HTERT RPE-1 (cell line): Measurements from ENCODE around the gene PAK1.
"Not testable (repeated sequence)": the region's sequence is repeated elsewhere in the genome, so short reads cannot be mapped to it uniquely, and the experiment has no call there.

Experiments
- in situ Hi-C: fragments of 300-500 bp; cut with MboI; formaldehyde crosslinking; loops from 4 replicates; pipeline ENCODE4 v1.14.3; 2020; ENCODE audit warnings: low sequenced_read_pairs

PAK1 gene

GRCh38 chr11:77407613-77408012 lies 66.3 kb downstream of the PAK1 start:
- in situ Hi-C loops: no loop called here

DNA sequence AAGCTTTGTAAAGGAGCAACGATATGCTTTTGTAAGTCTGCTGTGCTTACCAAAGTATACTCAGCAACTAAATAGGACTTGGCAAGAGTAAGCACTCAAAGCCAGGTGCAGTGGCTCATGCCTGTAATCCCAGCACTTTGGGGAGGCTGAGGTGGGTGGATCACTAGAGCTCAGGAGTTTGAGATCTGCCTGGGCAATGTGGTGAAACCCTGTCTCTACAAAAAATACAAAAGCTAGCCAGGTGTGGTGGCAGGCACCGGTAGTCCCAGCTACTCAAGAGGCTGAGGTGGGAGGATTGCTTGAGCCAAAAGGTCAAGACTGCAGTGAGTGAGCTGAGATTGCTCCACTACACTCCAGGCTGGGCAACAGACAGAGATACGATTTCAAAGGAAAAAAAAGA lies 67.5 kb downstream of the PAK1 start:
- in situ Hi-C loops: no loop called here

GRCh38 chr11:77403211-77403610 lies 70.7 kb downstream of the PAK1 start:
- in situ Hi-C loops: no loop called here

DNA sequence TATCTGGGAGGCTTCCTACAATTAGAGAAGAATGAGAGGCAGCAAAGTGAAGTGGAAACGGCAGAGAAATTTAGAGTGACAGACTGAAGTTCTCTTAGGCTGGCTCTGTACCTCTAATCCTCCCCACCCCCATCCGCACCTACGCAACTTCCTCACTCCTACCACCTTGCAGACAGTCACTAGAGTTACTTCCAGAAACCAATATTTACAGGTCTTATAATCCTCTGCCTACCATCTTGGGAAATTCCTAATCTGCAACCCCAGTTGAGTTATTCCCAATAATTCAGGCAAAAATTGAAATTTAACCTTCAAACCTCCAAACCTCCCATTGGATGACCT lies 71.7 kb downstream of the PAK1 start:
- in situ Hi-C loops: no loop called here

DNA sequence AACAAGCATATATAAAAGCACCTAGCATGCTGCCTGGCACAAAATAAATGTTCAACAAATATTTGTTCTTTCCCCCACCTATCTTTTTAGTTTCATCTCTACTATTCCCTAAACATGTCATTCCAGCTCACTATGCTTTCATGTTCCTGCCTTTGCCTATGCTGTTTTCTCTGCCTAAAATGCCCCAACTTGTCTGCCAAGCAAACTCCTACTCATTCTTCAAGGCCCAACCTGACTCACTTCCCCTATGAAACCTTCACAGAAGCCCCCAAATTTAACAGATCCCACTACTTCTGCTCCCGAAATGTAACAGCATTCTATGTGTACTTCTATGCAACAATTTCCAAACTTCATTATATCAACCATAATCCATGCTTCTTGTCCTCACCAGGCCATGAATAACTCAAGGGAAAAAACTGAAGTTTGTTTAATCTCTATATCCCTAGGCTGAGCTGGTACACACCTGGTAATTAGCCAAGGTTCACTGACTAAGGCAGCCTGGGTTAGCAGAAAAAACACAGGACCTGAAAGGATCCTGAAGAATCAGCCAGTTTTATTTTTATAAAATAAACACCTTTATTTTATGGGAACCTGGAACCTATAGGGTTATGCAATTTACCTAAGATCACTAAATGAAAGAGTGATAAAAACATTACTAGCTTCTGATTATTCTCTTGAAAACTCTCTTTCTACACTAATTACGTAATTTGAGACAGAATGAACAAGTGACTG lies 72.2 kb downstream of the PAK1 start:
- in situ Hi-C loops: no loop called here

DNA sequence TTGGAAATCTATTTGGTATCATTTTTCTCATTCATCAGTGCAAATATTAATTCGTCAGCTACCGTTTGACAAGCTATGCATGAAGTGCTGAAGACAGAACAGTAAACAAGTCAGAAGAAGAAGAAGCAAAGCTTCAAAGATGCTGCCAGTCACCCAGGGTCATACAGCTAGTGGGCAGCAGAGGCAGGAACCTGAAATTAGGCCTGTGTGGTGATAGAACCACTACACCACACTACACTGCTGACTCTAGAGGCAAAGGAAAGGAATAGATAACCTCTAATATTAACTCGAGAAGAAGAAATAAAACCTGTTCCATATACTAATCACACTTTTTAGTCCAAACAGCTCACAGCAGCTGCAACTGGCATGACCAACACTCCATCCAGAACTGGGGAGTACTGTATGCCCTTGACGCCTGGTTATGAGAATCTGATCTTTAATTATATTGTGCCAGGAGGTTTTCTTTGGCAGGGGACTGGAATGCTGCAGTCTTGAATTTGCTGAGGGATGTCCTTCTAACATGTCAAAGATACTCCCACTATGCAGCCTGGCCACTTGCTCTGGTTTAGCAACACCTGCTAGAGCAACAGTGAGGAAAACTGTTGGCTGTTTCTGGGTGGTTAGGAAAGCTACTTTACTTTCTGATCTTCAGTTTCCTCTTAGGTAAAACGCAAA lies 73.0 kb downstream of the PAK1 start:
- in situ Hi-C loops: no loop called here

DNA sequence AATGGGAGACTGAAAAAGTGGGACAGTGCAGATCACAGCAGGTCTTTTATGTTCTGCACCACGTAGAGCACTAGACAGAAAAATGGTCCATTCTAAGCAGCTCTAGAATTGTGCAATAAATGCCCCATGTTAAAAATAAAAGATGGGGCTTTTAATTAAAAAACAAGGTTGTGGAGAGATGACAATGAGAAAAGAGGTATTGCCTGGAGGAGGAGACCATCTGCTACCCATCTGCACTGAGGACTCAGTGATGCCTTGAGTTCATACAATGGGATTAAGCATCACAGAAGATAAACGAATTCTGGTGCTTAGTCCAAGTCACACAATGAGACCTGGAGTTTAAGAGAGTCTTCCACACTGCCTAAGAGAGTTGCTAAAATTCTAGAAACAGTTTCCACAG lies 73.6 kb downstream of the PAK1 start:
- in situ Hi-C loops: no loop called here

GRCh38 chr11:77397631-77398030 lies 76.3 kb downstream of the PAK1 start:
- in situ Hi-C loops: no loop called here

- in situ Hi-C loops: no loop called here
Observed at GRCh38 chr11:77396911-77397310, 77.0 kb downstream of the PAK1 start.

GRCh38 chr11:77396305-77396704 lies 77.6 kb downstream of the PAK1 start:
- in situ Hi-C loops: no loop called here

- in situ Hi-C loops: no loop called here
Observed at GRCh38 chr11:77395460-77396173, 78.3 kb downstream of the PAK1 start.

DNA sequence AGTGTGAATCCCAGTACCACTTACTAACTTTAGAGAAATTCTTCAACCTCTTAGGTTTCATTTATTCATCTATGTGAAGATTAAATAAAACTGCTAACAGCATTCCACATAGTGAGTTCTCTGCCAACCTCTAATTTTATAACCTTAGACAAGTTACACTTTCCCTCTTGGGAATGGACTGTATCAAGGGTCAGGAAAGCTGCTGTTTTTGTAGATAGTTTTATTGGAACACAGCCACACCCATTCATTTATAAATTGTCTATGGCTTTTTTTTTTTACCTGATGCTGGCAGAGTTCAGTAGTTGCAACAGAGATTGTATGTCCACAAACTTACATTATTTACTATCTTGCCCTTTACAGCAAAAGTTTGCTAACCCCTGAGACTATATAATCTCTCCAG lies 81.1 kb downstream of the PAK1 start:
- in situ Hi-C loops: no loop called here

DNA sequence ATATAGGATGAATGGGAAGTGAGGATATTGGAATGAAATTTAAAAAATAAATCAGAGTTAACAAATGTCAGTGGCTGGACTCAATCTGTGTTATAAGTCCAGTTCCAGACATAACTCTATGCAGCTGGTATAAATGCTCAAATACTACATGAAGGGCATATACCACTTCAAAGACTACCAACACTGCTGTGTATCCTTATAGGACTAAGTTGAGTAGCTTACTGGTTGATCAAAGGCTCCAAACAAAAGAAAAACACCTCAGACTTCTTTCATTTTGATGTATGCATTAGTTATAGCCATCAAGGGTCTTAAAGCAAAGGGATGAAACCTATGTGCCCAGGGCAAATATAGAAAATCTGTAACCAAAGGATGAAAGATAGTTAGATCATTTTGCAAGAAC lies 86.2 kb downstream of the PAK1 start:
- in situ Hi-C loops: no loop called here

DNA sequence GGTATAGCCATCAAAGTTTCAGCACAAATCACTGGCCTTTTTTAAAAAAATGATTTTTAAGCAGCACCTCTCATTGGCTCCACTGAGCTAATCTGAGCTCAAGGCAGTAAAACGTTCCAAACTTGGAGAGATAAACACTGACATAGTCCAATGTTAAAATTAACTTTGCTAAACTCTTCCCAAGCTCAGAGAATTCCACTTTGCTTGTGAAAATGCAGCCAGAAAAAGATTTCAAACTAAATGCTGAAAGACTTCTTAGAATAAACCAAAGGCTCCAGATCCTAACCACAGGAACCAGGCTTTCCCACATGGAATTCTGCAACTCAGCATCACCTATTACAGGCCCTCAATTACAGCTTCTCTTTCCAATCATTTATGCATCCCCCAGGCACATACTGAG lies 87.7 kb downstream of the PAK1 start:
- in situ Hi-C loops: no loop called here

DNA sequence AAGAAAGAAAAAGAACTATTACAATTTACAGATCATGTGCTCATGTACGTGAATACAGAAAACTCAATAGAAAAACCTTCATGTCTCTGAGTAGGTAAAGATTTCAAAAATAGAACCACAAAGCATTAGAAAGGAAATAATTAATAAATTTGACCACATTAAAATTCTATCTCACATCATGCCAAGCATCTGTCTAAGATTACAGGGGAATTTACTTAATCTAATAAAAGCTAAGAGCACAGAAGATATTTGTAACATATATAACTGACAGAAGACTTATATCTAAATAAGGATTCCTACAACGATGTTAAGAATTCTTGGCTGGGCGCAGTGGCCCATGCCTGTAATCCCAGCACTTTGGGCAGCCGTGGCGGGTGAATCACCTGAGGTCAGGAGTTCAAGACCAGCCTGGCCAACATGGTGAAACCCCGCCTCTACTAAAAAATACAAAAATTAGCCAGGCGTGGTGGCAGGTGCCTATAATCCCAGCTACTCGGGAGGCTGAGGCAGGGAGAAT lies 88.6 kb downstream of the PAK1 start:
- in situ Hi-C loops: not testable (repeated sequence)

GRCh38 chr11:77384571-77384970 lies 89.3 kb downstream of the PAK1 start:
- in situ Hi-C loops: no loop called here

GRCh38 chr11:77383349-77383748 lies 90.5 kb downstream of the PAK1 start:
- in situ Hi-C loops: not testable (repeated sequence)

GRCh38 chr11:77381729-77382665 lies 91.9 kb downstream of the PAK1 start:
- in situ Hi-C loops: no loop called here

GRCh38 chr11:77379934-77380333 lies 94.0 kb downstream of the PAK1 start:
- in situ Hi-C loops: no loop called here

- in situ Hi-C loops: no loop called here
Observed at GRCh38 chr11:77379253-77379652, 94.6 kb downstream of the PAK1 start.

DNA sequence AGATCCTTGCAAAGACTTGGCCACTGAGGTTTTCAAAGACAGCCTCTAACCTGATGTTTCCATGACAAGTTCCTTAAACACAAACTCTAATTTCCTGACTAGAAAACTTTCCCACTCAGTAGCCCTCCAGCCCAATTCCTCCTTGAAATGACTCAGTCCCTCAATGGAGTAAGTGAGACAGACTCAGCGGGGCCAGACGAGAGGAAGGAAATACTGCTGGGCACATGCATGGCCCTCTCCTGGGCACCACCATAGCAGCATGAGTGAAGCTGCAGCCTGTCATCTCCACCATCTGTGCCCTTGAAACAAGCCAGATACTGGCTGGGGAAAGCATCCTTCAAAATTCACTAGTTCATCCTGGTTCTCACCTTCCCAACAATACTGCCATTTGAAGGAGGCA lies 96.2 kb downstream of the PAK1 start:
- in situ Hi-C loops: no loop called here
